Activated CD4-positive, alpha-beta T cell treated with anti-CD3 and anti-CD28 coated beads, Interleukin-2, amount 50 U/mL, for 24 hours (primary cell): ENCODE results near the gene DCBLD2.
"Not testable (repeated sequence)": the region's sequence is repeated elsewhere in the genome, so short reads cannot be mapped to it uniquely, and the experiment has no call there.

Experiments used
- DNase-seq, 2 donors: peaks; one replicate each; pipeline ENCODE4 v3.0.0-alpha.2; 2020; ENCODE audit warnings: low read depth in 1 of 2, low spot score in 1 of 2

Gene DCBLD2

DNA sequence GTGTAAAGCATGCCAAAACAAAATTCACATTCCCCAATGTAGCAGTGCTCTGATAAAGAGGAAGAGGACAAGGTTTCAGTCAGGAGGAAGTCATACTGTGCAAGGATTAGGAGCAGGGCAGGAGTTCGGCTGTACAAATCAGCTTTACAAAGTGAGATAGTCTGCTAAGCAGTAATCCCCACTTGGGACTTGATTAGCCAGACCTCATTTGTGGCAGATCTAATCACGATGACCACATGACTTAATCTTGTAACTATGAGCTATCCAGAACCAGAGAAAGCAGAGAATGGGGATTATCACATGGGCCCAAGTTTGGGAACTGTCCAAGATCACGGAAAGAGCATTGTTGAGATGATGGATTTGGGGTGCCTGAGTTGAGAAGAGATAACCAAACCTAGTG lies 7.8 kb downstream of the DCBLD2 start:
- no peak for DNase-seq

DNA sequence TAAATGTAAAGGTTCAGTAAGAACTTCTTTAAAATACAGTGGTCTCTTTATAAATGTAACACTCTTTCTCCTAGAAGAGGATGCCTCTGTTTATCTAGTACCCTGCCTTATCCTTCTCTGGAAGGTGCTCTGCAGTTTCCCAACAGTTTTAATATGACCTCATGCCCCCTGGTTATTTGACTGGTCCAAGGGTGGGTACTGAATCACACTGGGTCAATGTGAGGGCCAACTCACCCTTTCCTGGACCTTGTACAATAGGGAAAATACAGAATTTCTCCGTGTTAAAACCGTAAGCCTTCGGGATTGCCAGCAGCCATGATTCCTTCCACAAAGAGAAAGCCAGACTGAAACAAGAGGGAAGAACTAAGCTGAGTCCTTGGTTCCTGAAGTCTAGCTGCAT lies 9.2 kb downstream of the DCBLD2 start:
- no peak for DNase-seq

DNA sequence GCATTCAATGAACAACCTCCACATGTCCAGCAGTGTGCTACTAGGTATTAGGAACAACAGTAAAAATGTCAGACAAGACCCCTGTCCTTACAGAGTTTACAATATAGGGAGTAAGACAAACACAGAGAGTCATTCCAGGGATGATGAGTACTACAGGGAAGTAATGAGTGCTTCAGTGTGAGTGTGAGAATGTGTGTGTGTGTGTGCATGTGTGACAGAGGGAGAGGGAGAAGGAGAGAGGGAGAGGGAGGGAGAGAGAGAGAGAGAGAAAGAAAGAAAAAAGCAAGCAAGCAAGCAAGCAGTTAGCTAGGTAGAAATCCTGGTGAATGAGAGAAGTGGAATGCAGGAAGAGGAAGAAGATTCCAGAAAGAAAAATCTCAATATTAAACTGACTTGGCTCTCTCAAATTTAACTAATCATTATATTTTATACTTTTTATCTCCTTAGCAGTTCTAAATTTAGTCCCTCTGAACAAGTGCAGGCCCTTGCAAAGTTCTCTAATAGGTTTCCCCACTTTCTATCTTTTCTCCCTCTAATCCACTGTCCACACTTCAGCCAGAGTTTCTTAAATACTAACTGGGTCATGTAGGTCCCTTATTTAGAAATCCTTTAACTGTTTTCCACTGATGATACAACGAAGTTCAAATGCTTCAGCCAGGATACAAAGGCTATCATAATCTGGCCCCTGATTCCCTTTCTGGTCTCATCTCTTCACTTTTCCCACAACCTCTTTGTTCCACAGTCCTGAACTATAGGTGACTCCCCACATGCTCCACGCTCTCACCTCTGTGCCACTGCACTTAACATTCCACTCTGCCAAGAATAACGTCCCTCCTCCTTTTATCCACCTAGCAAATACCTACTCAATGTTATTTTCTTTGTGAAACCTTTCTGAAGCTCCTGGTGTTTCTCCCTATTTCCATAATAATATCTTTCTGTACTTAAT lies 10.3 kb downstream of the DCBLD2 start:
- DNase-seq = no peak

DNA sequence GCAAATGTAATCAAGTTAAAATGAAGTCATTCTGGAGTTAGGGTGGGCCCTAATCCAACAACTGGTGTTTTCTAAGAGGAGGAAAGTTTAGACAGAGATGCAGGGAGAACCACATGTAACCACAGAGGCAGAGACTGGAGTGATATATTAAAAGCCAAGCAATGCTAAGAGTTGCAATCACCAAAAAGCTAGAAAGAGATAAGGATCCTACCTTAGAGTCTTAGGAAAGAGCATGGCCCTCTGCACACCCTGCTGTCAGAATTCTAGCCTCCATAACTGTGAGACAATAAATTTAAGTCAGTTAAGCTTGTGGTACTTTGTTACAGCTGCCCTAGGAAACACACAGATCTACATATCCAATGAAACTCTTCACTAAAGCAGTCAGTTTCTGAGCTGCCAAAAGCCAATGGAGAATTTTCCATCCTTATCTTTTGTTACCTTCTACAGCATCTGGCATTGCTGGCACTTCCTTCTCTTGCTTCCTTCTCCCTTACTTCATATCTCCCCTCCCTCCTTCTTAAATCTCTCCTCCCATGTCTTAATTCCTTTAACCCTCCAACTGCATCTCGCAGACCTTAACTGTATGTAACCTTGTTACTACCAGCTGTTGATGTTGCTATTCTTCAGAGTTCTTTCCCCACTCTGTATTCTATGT lies 11.2 kb downstream of the DCBLD2 start:
- no peak for DNase-seq

DNA sequence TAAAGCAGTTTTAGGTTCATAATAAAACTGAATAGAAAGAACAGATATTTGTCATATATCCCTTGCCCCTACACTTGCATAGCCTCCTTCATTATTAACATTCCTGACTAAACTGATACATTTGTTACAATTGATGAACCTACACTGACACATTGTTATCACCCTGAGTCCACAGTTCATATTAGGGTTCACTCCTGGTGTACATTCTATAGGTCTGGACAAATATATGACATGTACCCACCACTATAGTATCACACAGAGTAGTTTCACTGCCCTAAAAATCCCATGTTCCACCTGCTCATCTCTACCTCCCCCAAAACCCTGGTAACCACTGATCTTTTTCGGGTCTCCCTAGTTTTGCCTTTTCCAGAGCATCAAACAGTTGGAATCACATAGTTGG lies 13.8 kb downstream of the DCBLD2 start:
- no peak for DNase-seq

DNA sequence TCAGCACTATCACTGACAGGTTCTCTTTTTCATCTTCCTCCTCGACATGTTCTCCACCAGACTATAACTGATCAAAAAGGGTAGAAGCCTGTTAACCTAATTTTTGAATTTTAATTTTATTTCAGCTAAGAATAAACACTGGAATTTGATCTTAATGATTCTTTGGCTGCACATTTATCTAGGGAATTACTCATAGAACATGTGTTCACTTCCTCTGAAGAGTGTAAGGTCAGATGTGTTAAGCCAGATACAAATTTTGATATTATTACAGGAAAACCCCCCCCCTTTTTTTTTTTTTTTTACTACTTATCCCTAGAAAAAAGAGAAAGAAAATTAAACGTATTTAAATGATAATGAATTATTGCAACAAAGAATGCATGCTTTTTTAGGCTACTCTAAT lies 15.0 kb downstream of the DCBLD2 start:
- DNase-seq = no peak

DNA sequence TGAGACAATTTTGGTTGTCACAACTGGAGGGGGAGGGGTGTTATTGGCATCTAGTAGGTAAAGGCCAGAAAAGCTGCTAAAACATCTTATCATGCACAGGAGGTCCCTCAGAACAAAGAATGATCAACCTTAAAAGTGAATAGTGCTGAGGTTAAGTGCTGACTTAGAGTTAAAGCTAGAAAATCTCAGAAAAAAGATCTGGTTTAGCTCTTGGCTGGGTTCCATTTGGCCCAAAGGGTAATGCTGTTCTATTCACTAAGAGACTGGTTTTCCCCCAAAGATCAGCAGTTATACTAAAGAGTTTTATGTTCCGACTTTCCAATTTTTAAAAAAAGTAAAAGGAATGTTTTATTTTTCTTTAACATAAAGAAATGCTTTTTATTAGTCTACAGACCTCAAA lies 15.6 kb downstream of the DCBLD2 start:
- no peak for DNase-seq

DNA sequence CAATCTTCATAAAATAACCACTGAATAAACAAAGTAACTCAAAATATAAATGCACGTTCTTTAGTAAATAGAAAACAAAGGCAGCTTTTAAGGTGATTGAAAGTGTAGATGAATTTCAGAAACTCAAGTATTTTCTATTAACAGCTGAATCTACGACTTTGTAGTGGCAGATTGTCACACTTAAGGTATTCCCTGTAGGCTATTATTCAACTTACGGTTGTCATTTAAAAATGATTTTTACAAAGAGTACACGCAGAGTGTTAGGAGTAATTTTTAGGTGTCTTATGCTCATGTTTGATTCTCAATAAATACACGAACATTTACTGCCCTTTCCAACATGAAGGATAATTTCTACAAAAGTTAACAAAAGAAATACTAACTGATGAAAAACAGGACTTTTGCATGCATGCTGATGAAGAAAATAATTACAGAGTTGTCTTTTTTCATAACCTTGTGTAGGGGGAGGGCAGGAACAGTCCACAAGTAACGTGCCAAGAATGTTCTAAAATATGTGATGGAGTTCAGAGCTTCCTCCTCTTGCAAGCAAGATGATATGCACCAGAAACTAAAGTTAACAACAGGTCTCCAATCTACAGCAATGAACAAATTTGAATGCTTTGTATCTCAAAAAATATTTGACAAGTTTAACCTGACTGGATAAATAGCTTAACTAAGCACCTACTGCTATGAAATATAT lies 16.7 kb downstream of the DCBLD2 start:
- no peak for DNase-seq

DNA sequence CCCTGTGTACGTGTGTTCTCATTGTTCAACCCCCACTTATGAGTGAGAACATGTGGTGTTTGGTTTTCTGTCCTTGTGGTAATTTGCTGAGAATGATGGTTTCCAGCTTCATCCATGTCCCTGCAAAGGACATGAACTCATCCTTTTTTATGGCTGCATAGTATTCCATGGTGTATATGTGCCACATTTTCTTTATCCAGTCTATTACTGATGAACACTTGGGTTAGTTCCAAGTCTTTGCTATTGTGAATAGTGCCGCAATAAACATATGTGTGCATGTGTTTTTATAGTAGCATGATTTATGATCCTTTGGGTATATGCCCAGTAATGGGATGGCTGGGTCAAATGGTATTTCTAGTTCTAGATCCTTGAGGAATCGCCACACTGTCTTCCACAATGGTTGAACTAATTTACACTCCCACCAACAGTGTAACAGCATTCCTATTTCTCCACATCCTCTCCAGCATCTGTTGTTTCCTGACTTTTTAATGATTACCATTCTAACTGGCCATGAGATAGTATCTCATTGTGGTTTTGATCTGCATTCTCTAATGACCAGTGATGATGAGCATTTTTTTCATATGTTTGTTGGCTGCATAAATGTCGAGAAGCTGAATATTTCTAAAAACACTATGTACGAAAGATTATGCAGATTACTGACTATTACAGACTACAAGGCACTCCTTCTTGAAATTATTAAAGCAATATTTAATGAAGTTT lies 18.7 kb downstream of the DCBLD2 start:
- not testable (repeated sequence) for DNase-seq

DNA sequence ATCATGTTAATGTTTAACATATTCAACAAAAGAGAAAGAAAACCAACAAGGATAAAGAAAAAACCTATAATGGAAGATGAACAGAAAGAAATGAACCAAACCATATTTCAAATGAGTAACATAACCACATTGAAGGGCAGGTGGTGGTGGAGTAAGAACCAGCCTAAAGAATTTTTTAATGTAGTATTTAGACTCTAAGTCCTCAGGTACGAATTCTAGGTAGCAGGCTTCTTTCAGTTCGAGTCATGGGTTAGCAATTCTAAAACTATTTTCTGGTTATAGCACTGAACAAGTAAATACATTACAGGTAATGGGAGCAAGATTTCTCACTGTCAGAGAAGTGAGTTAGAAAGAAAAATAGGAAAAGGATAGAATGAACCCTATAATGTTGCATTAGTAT lies 24.4 kb downstream of the DCBLD2 start:
- no peak for DNase-seq

DNA sequence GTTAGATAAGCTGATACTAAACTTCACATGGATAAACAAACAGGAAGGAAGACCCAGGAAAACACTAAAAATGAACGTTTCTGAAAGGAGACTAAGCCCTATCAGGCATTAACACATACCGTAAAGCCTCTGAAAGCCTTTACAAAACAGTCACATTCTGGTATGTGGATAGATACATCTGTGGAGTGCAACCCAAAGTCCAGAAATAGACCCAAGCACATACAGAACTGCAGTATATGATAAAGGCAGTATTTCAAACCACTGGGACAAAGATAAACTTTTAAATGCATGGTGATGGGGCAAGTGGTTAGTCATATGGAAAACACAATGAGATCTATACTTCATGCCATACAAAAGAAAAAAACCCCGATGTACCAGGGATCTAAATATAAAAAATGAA lies 26.0 kb downstream of the DCBLD2 start:
- no peak for DNase-seq

DNA sequence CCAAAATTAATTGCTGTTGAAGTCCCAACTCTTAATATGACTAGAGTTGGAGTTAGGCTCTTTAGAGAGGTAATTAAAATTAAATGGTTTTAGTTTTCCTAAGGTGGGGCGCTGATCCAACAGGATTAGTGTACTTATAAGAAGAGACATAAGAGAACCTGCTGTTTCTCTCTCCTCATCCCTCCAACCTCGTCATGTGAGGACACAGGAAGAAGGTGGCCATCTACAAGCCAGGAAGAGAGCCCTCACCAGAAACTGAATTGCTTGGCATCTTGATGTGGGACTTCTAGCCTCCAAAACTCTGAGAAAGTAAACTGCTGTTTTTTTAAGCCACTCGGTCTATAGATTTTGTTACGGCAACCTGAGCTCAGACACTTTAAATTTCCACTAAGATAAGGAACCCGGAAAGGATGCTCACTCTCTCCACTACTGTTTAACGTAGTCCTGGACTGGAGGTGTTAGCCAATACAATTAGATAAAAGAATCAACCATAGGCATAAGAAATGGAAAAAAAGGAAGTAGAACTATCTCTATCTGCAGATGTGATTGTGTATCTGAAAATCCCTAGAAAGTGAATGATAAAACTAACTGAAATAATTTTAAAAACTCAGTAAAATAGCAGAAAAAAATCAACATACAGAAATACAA lies 26.8 kb downstream of the DCBLD2 start:
- no peak for DNase-seq

DNA sequence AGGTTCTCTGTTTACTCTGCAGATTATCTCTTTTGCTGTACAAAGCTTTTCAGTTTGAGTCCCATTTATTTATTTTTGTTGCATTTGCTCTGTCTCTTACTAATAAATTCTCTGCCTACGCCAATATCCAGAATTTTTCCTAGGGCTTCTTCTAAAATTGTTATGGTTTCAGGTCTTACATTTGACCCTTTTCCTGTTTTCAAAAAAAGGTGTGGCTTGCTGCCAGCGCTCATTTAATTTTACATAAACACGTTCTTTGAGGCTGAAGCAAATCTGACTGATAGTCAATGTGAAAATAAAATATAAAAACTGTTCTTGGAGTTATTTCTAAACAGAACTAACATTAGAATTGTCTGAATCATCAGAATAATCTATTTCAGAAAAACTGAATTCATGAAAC lies 32.1 kb downstream of the DCBLD2 start:
- no peak for DNase-seq

DNA sequence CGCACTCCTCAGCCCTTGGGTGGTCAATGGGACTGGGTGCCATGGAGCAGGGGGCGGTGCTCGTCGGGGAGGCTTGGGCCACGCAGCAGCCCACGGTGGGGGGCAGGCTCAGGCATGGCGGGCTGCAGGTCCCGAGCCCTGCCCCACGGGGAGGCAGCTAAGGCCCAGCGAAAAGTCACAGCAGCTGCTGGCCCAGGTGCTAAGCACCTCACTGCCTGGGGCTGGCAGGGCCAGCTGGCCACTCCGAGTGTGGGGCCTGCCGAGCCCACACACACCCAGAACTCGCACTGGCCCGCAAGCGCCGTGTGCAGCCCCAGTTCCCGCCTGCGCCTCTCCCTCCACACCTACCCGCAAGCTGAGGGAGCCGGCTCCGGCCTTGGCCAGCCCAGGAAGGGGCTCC lies 43.5 kb downstream of the DCBLD2 start:
- not testable (repeated sequence) for DNase-seq

DNA sequence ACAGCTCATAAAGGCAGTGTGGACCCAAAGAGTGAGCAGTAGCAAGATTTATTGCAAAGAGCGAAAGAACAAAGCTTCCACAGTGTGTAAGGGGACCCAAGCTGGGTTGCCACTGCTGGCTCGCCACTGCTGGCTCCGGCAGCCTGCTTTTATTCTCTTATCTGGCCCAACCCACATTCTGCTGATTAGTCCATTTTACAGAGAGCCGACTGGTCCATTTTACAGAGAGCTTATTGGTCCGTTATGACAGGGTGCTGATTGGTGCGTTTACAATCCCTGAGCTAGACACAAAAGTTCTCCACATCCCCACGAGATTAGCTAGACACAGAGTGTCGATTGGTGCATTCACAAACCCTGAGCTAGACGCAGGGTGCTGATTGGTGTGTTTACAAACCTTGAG lies 44.2 kb downstream of the DCBLD2 start:
- not testable (repeated sequence) for DNase-seq

DNA sequence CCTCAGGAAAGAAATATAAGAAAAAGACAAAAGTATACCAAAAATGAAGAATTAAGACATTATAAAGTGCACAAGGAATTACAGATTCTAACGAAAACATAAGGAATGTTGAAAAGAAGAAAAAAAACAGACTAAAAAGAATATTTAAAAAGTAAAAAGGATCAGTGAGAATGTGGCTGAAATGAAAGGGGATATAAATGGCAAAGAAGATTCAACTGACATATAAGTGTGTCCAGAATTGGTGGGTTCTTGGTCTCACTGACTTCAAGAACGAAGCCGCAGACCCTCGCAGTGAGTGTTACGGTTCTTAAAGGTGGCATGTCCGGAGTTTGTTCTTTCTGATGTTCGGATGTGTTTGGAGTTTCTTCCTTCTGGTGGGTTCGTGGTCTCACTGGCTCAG lies 44.8 kb downstream of the DCBLD2 start:
- no peak for DNase-seq

DNA sequence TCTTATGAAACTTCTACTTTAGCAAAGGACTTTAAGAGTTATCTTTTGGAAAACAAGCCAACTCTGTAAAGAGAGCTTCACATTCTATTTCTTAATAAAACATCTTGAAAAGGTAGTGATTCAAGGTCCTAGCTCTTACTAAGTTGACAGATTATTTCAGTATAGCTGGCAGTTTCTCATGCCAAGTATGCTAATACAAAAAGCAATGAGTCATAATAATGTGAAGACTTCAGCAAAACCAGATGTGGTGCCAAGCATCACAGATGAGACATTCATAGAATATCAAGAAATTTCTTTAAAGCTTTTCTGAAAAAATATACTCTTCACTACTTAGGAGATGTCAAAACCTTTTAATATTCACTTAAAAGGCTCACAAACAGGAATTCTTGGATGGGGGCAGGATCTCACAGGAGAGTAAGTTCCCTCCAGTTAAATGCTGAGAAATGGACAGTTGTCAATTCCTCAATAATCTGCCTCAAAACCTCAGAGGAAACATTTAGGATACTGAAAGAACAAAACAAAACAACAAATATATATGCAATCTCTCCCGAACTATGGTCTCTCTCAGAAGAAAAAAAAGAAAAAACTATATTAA lies 45.6 kb downstream of the DCBLD2 start:
- no peak for DNase-seq

DNA sequence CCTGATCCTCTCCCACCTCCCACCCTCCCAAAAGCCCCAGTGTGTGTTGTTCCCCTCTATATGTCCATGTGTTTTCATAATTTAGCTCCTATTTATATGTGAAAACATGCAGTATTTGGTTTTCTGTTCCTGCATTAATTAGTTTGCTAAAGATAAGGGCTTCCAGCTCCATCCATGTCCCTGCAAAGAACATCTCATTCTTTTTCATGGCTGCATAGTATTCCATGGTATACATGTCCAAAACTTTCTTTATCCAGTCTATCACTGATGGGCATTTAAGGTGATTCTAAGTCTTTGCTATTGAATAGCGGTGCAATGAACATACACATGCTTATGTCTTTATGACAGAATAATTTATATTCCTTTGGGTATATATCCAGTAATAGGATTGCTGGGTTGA lies 53.4 kb downstream of the DCBLD2 start:
- DNase-seq = no peak

DNA sequence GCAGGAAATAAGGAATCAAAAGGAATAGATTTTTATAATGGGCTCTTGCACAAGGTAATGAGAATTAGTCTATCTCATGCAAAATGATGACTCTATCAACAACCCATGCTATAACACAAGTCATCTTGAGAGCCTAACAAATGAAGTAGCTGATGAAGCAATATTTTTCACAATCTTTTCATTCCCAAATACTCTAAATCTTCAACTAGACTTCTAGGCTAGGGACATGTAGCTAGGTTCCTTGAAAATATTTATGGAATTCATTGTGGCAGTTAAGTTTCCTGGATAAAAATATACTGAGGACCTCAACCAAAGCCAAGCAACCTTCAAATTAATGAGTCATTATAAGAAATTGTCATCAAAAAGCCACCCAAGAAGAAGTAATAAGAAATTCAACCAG lies 55.4 kb downstream of the DCBLD2 start:
- DNase-seq = no peak

DNA sequence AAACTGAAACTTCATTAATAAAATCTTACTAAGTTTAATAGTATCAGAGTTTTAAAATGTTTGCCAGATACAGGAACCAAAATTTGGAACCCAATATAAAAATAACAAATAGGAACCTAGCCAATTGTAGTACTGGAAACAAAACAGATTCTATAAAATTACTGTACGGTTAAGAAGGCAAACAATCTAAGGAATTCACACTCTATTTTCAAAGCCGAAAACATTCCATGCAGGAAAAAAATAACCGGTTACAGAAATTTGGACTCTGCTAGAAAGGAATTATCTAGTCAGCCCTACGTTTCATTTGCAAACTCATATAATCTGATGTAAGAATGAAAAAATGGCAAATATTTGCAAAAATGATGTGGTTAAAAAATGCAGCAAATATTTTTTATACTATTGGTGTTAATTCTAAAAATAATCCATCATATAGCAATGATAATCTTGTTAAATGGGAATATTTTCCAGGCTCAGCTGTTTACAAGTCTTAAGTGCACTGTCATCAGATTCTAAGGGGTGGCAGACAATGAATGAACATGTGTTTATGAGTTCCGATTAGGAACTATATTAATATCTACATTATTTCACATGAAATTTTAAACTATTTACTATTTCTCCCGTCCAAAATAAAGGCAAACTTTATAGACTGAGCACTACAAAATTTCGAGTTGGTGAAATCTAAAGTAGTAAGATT lies 58.1 kb downstream of the DCBLD2 start:
- no peak for DNase-seq
